ENCODE data around the gene DYRK4. TPM values are rescaled to one million over a fixed set of nuclear protein-coding genes. Genes with fewer than 3 reads are reported as not detected.

DYRK4 gene
- total and polyA plus RNA-seq, 2 of the 4 experiments (the other 2 are of a cell fraction), result 44.6 to 71.6 TPM

DNA sequence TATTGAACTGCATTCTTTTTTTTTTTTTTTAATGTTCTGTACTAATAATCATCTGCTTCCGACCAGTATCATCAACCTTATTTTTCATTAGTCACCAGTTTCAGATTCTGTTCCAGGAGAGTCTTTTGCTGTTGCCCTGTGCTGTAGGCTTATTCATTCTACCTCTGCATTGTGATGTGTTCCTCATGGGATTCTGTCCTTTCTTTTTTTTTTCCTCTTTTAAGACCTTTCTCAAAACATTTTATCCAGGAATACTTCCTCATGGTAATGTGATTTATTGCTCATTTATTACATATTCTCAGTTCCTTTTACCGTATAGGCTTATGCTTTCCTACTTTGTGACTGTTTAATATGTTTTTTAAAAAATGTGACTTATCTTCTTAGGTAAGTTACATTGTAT is 91.7 kb downstream of the DYRK4 start:
- no CpG with 5 or more reads among the region's 2 CpGs for WGBS, 2 experiments (ENCODE audit: extremely low coverage in 2 of 2, insufficient read length in 1 of 2)
- no TSS peak for BruUV-seq (replicated peaks)
- H3K4ac ChIP-seq (ENCODE audit: low read depth, low read length), result no peak overlapping the region
- no peak overlapping the region for H2BK5ac ChIP-seq (ENCODE audit: low read depth, low read length, poor library complexity, severe bottlenecking)
- no peaks in the 10 kb centered on the region for H3K4me1 ChIP-seq (ENCODE audit: control insufficient read depth, insufficient read depth, low read length)
- ChIA-PET POLR2A (ENCODE audit: unreplicated experiment) (no interaction called here), CTCF (no interaction called here)
- no peak overlapping the region for H2BK15ac ChIP-seq (ENCODE audit: low read depth, low read length)
- no peak overlapping the region for H4K91ac ChIP-seq (ENCODE audit: insufficient read depth, low read depth, low read length)
- dilution Hi-C loops (cut with HindIII; ENCODE audit: low sequenced_read_pairs, unreplicated experiment) (no loop called here), intact Hi-C loops (cut with micrococcal nuclease) (no loop called here), in situ Hi-C loops (cut with MboI; ENCODE audit: low sequenced_read_pairs) (no loop called here)
- H4K8ac ChIP-seq (ENCODE audit: low read depth in 2 of 2, low read length in 2 of 2), result no peak overlapping the region
- H3K4me3 ChIP-seq (ENCODE audit: insufficient read depth, low read depth, low read length), result no peak overlapping the region
- no peak overlapping the region for H3K9ac ChIP-seq (ENCODE audit: low read depth, low read length)
- H3K56ac ChIP-seq (ENCODE audit: extremely low read depth, insufficient read depth, low read length), result no peak overlapping the region
- H2AK9ac ChIP-seq (replicated peaks; ENCODE audit: low read depth, low read length, poor library complexity), result no peak overlapping the region
- H4K20me1 ChIP-seq (ENCODE audit: insufficient read depth, low read length), result no peaks in the 10 kb centered on the region; the same call in 1 of the 2 replicates
- no peaks in the 10 kb centered on the region for H3K9me3 ChIP-seq (ENCODE audit: control insufficient read depth, insufficient read depth, low read length)
- H3K79me1 ChIP-seq (ENCODE audit: low read depth in 1 of 2, low read length in 2 of 2), result peaks cover 7 to 28% of the 10 kb centered on the region in 2 experiments; a peak in 2 of 4 replicates
- H3K27me3 ChIP-seq (ENCODE audit: control insufficient read depth, insufficient read depth, low read length), result no peaks in the 10 kb centered on the region
- no peak overlapping the region for H2AK5ac ChIP-seq (ENCODE audit: low read depth, low read length)
- ATAC-seq (ENCODE audit: low read depth) (no peak), DNase-seq (no peak)
- no peak overlapping the region for H4K5ac ChIP-seq (ENCODE audit: low read depth, low read length)
- no peak overlapping the region for H3K18ac ChIP-seq (ENCODE audit: low read depth, low read length)
- H3K36me3 ChIP-seq (ENCODE audit: control insufficient read depth, insufficient read depth, low read length), result peaks cover 21% of the 10 kb centered on the region
- no peaks in the 10 kb centered on the region; the same call in 1 of the 2 replicates for H3K9me1 ChIP-seq (ENCODE audit: insufficient read depth, low read length)
- H3K23ac ChIP-seq (ENCODE audit: low read depth, low read length), result no peak overlapping the region
- H2BK20ac ChIP-seq (ENCODE audit: low read depth, low read length), result no peak overlapping the region
- no peak overlapping the region for H2AFZ ChIP-seq (replicated peaks; ENCODE audit: low read length, poor library complexity)
- no peak for TF ChIP-seq ELK1 (IDR thresholded peaks at IDR 0.05; ENCODE audit: borderline replicate concordance, low read depth, low read length)
- TF ChIP-seq MXI1 (IDR thresholded peaks at IDR 0.05; ENCODE audit: borderline replicate concordance, low read depth, low read length), result no peak
- TF ChIP-seq, protein P1, sequence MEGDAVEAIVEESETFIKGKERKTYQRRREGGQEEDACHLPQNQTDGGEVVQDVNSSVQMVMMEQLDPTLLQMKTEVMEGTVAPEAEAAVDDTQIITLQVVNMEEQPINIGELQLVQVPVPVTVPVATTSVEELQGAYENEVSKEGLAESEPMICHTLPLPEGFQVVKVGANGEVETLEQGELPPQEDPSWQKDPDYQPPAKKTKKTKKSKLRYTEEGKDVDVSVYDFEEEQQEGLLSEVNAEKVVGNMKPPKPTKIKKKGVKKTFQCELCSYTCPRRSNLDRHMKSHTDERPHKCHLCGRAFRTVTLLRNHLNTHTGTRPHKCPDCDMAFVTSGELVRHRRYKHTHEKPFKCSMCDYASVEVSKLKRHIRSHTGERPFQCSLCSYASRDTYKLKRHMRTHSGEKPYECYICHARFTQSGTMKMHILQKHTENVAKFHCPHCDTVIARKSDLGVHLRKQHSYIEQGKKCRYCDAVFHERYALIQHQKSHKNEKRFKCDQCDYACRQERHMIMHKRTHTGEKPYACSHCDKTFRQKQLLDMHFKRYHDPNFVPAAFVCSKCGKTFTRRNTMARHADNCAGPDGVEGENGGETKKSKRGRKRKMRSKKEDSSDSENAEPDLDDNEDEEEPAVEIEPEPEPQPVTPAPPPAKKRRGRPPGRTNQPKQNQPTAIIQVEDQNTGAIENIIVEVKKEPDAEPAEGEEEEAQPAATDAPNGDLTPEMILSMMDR (conservative IDR thresholded peaks at IDR 0.05; ENCODE audit: low read depth, low read length), result no peak
- no peak for TF ChIP-seq CHD1 (IDR thresholded peaks at IDR 0.05; ENCODE audit: low read depth, low read length)
- no peak for TF ChIP-seq FOS (IDR thresholded peaks at IDR 0.05; ENCODE audit: low read depth, low read length)
- TF ChIP-seq NFE2L2 (IDR thresholded peaks at IDR 0.05; ENCODE audit: low read depth, low read length), result no peak
- no peak for TF ChIP-seq MAFK (IDR thresholded peaks at IDR 0.05; ENCODE audit: low read depth, low read length)
- TF ChIP-seq BHLHE40 (IDR thresholded peaks at IDR 0.05; ENCODE audit: low read depth, low read length), result no peak
- TF ChIP-seq RFX5 (IDR thresholded peaks at IDR 0.05; ENCODE audit: low read depth, low read length), result no peak
- TF ChIP-seq POLR2A (IDR thresholded peaks at IDR 0.05; ENCODE audit: low read depth, low read length), result no peak
- no peak for TF ChIP-seq CEBPB (IDR thresholded peaks at IDR 0.05; ENCODE audit: low read depth, low read length)
- no peak for TF ChIP-seq USF2 (IDR thresholded peaks at IDR 0.05; ENCODE audit: low read depth, low read length)
- no peak for TF ChIP-seq SMC3 (IDR thresholded peaks at IDR 0.05; ENCODE audit: low read depth, low read length)
- TF ChIP-seq RCOR1 (IDR thresholded peaks at IDR 0.05; ENCODE audit: insufficient replicate concordance, low read length), result no peak
- no peak for TF ChIP-seq MAZ (IDR thresholded peaks at IDR 0.05; ENCODE audit: borderline replicate concordance, low read depth, low read length)
- TF ChIP-seq RAD21 (IDR thresholded peaks at IDR 0.05; ENCODE audit: low read length), result no peak
- H3K14ac ChIP-seq (replicated peaks; ENCODE audit: low read depth, low read length), result no peak overlapping the region
- no peak overlapping the region for H3K4me2 ChIP-seq (ENCODE audit: low read depth, low read length)
- no peak overlapping the region for H2BK120ac ChIP-seq (ENCODE audit: low read depth, low read length)
- H3K27ac ChIP-seq (ENCODE audit: insufficient read depth, low read length), result no peak overlapping the region

Data from IMR-90 (cell line).